ENCODE results near the gene SRL.

The SRL gene

GRCh38 chr16:4200000-4200780 is 41.7 kb downstream of the SRL start:
- peak; percentile 1 for DNase-seq

- DNase-seq: no peak
Measured at GRCh38 chr16:4198816-4199215, 43.1 kb downstream of the SRL start.

GRCh38 chr16:4194661-4195060 is 47.2 kb downstream of the SRL start:
- DNase-seq: no peak

GRCh38 chr16:4193920-4194319 is 48.0 kb downstream of the SRL start:
- DNase-seq: no peak

- no peak for DNase-seq
Measured at GRCh38 chr16:4192206-4192605, 49.7 kb downstream of the SRL start.

GRCh38 chr16:4190712-4191333 is 51.1 kb downstream of the SRL start:
- no peak for DNase-seq

GRCh38 chr16:4190086-4190485 is 51.8 kb downstream of the SRL start:
- no peak for DNase-seq

GRCh38 chr16:4184038-4184702 is 57.7 kb downstream of the SRL start:
- DNase-seq: no peak

GRCh38 chr16:4183237-4184037 is 58.4 kb downstream of the SRL start:
- DNase-seq: peak; percentile 73

GRCh38 chr16:4182581-4183236 is 59.2 kb downstream of the SRL start:
- no peak for DNase-seq

- no peak for DNase-seq
Measured at GRCh38 chr16:4180511-4180910, 61.4 kb downstream of the SRL start.

GRCh38 chr16:4179763-4180260 is 62.1 kb downstream of the SRL start:
- DNase-seq: no peak

- DNase-seq: no peak
Measured at GRCh38 chr16:4179020-4179419, 62.9 kb downstream of the SRL start.

- no peak for DNase-seq
Measured at GRCh38 chr16:4178468-4179010, 63.3 kb downstream of the SRL start.

- no peak for DNase-seq
Measured at GRCh38 chr16:4176906-4177417, 64.9 kb downstream of the SRL start.

GRCh38 chr16:4175849-4176248 is 66.0 kb downstream of the SRL start:
- DNase-seq: no peak

GRCh38 chr16:4172070-4172469 is 69.8 kb downstream of the SRL start:
- no peak for DNase-seq

- no peak for DNase-seq
Measured at GRCh38 chr16:4169415-4169814, 72.5 kb downstream of the SRL start.

GRCh38 chr16:4166821-4167220 is 75.1 kb downstream of the SRL start:
- no peak for DNase-seq

- no peak for DNase-seq
Measured at GRCh38 chr16:4160658-4161430, 81.0 kb downstream of the SRL start.

GRCh38 chr16:4159726-4160125 is 82.2 kb downstream of the SRL start:
- DNase-seq: no peak
